ENCODE measurements around the gene EFCAB8. TPM values are rescaled to one million over a fixed set of nuclear protein-coding genes. Genes with fewer than 3 reads are reported as not detected.

EFCAB8 gene
- total RNA-seq, 1 donor from 2014 or later: 0.41 TPM

DNA sequence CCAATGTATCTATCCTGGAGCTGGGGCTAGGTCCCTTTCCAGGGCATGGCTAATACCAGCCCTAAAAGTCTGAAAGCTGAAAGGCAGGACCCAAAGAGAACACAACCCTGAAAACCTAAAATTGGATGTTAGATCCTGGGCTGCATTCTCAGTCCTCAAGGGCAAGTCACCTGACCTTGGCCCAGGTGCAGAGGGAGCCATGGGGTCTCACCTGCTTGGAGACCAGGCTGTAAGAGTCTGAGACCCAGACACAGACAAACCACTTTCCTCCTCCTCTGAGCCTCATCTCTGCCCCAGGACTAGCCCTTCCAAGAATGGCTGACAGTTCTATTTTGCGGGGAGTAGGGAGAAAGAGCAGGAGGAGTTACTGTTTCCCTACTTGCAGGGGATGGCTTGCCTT is 60.0 kb downstream of the EFCAB8 start:
- Mint-ChIP-seq H3K4me3 (ENCODE audit: unreplicated experiment) (no peak overlapping the region), H3K9me3 (ENCODE audit: unreplicated experiment) (peaks cover 31% of the 10 kb centered on the region), H3K27me3 (ENCODE audit: low read depth, unreplicated experiment) (peaks cover 26% of the 10 kb centered on the region), H3K4me1 (ENCODE audit: low read depth, unreplicated experiment) (no peaks in the 10 kb centered on the region), H3K27ac (ENCODE audit: unreplicated experiment) (no peak overlapping the region), H3K36me3 (ENCODE audit: low read depth, unreplicated experiment) (peaks cover 6% of the 10 kb centered on the region)
- no peak overlapping the region for H3K9ac ChIP-seq (ENCODE audit: low read length)
- FAIRE-seq (no peak), DNase-seq (ENCODE audit: low read depth) (no peak)
- peaks cover 2% of the 10 kb centered on the region for H3K9me3 ChIP-seq (ENCODE audit: insufficient read depth, low read depth, low read length)
- no peak overlapping the region for H3K4me3 ChIP-seq (ENCODE audit: insufficient read depth, low read depth, low read length)
- H3K27ac ChIP-seq (ENCODE audit: low read depth, low read length): no peak overlapping the region
- H3K36me3 ChIP-seq (ENCODE audit: insufficient read depth, low read length): no peaks in the 10 kb centered on the region
- no peaks in the 10 kb centered on the region for H3K4me1 ChIP-seq (ENCODE audit: insufficient read depth, low read length)
- TF ChIP-seq, protein P1, sequence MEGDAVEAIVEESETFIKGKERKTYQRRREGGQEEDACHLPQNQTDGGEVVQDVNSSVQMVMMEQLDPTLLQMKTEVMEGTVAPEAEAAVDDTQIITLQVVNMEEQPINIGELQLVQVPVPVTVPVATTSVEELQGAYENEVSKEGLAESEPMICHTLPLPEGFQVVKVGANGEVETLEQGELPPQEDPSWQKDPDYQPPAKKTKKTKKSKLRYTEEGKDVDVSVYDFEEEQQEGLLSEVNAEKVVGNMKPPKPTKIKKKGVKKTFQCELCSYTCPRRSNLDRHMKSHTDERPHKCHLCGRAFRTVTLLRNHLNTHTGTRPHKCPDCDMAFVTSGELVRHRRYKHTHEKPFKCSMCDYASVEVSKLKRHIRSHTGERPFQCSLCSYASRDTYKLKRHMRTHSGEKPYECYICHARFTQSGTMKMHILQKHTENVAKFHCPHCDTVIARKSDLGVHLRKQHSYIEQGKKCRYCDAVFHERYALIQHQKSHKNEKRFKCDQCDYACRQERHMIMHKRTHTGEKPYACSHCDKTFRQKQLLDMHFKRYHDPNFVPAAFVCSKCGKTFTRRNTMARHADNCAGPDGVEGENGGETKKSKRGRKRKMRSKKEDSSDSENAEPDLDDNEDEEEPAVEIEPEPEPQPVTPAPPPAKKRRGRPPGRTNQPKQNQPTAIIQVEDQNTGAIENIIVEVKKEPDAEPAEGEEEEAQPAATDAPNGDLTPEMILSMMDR (IDR thresholded peaks at IDR 0.05; ENCODE audit: insufficient read depth, low read depth, low read length): no peak
- TF ChIP-seq EZH2 (IDR thresholded peaks at IDR 0.05; ENCODE audit: insufficient read depth, low read length): no peak
- no peaks in the 10 kb centered on the region for H4K20me1 ChIP-seq (ENCODE audit: insufficient read depth, low read length)
- H3K79me2 ChIP-seq (ENCODE audit: insufficient read depth, low read length): no peaks in the 10 kb centered on the region
- no peak overlapping the region for H2AFZ ChIP-seq (ENCODE audit: low read depth, low read length)
- no peaks in the 10 kb centered on the region for H3K27me3 ChIP-seq (ENCODE audit: insufficient read depth, low read length)
- no peak overlapping the region for H3K4me2 ChIP-seq (ENCODE audit: low read length)

DNA sequence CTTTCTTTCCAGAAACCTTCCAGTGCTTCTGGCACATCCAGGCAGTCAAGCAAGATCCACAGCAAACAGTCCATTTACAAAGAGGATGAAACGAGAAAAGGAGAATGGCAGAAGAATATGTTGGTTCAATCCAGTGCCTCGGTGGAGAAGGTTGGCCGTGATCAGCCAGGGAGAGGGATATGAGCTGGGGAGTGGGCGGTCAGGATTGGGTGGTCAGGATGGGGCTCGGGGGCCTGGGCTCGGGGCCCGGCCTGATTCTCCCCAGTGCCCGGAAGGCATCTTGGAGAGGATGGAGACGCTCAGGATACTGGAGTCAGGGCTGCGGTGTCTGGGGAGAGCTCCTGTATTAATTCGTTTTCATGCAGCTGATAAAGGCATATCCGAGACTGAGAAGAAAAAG is 61.3 kb downstream of the EFCAB8 start:
- Mint-ChIP-seq H3K9me3 (ENCODE audit: unreplicated experiment) (peaks cover 24% of the 10 kb centered on the region), H3K36me3 (ENCODE audit: low read depth, unreplicated experiment) (peaks cover 6% of the 10 kb centered on the region), H3K4me1 (ENCODE audit: low read depth, unreplicated experiment) (no peaks in the 10 kb centered on the region), H3K4me3 (ENCODE audit: unreplicated experiment) (no peak overlapping the region), H3K27ac (ENCODE audit: unreplicated experiment) (peak overlapping the region; percentile 15), H3K27me3 (ENCODE audit: low read depth, unreplicated experiment) (peaks cover 27% of the 10 kb centered on the region)
- Histone ChIP-seq H3K27ac (ENCODE audit: low read depth, low read length) (no peak overlapping the region), H3K36me3 (ENCODE audit: insufficient read depth, low read length) (no peaks in the 10 kb centered on the region), H3K27me3 (ENCODE audit: insufficient read depth, low read length) (no peaks in the 10 kb centered on the region), H3K4me2 (ENCODE audit: low read length) (no peak overlapping the region), H3K9me3 (ENCODE audit: insufficient read depth, low read depth, low read length) (no peaks in the 10 kb centered on the region), H4K20me1 (ENCODE audit: insufficient read depth, low read length) (no peaks in the 10 kb centered on the region), H3K4me3 (ENCODE audit: insufficient read depth, low read depth, low read length) (no peak overlapping the region), H2AFZ (ENCODE audit: low read depth, low read length) (no peak overlapping the region), H3K4me1 (ENCODE audit: insufficient read depth, low read length) (no peaks in the 10 kb centered on the region), H3K9ac (ENCODE audit: low read length) (no peak overlapping the region), H3K79me2 (ENCODE audit: insufficient read depth, low read length) (no peaks in the 10 kb centered on the region)
- no peak for DNase-seq (ENCODE audit: low read depth)
- TF ChIP-seq EZH2 (IDR thresholded peaks at IDR 0.05; ENCODE audit: insufficient read depth, low read length): no peak
- TF ChIP-seq, protein P1 (IDR thresholded peaks at IDR 0.05; ENCODE audit: insufficient read depth, low read depth, low read length): no peak
- FAIRE-seq: no peak

DNA sequence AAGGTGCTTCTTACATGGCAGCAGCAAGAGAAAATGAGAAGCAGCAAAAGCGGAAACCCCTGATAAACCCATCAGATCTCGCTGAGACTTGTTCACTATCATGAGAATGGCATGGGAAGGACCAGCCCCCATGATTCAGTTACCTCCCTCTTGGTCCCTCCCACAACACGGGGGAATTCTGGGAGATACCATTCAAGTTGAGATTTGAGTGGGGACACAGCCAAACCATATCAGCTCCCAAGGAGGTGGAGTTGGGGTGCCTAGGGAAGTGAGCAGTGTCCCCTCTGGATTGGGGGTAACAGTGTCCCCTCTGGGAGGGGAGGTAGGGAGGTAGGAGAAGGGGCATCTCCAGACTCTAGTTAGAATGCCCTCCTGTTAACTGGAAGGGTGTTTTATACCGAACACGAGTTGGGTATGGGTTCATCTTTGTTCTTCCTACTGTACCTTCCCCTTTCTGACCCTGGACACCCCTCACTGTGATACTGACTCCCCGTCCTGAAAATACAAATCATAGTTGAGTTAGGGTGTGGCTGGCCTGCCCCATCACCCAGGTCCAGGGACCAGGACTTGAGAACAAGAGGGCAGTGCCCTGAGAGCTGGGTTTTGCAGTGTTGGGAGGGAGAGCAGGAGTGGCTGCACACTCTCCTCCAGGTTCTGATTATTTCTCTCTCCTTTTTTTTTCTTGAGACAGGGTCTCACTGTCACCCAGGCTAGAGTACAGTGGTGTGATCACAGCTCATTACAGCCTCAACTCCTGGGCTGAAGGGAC is 62.0 kb downstream of the EFCAB8 start:
- Histone ChIP-seq H3K9me3 (ENCODE audit: insufficient read depth, low read depth, low read length) (no peaks in the 10 kb centered on the region), H3K27ac (ENCODE audit: low read depth, low read length) (no peak overlapping the region), H3K79me2 (ENCODE audit: insufficient read depth, low read length) (no peaks in the 10 kb centered on the region), H3K36me3 (ENCODE audit: insufficient read depth, low read length) (no peaks in the 10 kb centered on the region), H4K20me1 (ENCODE audit: insufficient read depth, low read length) (no peaks in the 10 kb centered on the region), H3K4me3 (ENCODE audit: insufficient read depth, low read depth, low read length) (no peak overlapping the region), H3K4me1 (ENCODE audit: insufficient read depth, low read length) (no peaks in the 10 kb centered on the region), H3K4me2 (ENCODE audit: low read length) (no peak overlapping the region), H3K27me3 (ENCODE audit: insufficient read depth, low read length) (no peaks in the 10 kb centered on the region), H3K9ac (ENCODE audit: low read length) (no peak overlapping the region), H2AFZ (ENCODE audit: low read depth, low read length) (no peak overlapping the region)
- DNase-seq (ENCODE audit: low read depth) (no peak), FAIRE-seq (no peak)
- H3K9me3 Mint-ChIP-seq (ENCODE audit: unreplicated experiment): peaks cover 19% of the 10 kb centered on the region
- TF ChIP-seq, protein P1 (IDR thresholded peaks at IDR 0.05; ENCODE audit: insufficient read depth, low read depth, low read length): no peak
- no peak for TF ChIP-seq EZH2 (IDR thresholded peaks at IDR 0.05; ENCODE audit: insufficient read depth, low read length)
- H3K36me3 Mint-ChIP-seq (ENCODE audit: low read depth, unreplicated experiment): peaks cover 6% of the 10 kb centered on the region
- H3K27ac Mint-ChIP-seq (ENCODE audit: unreplicated experiment): no peak overlapping the region
- no peak overlapping the region for H3K4me3 Mint-ChIP-seq (ENCODE audit: unreplicated experiment)
- peaks cover 26% of the 10 kb centered on the region for H3K27me3 Mint-ChIP-seq (ENCODE audit: low read depth, unreplicated experiment)
- H3K4me1 Mint-ChIP-seq (ENCODE audit: low read depth, unreplicated experiment): no peaks in the 10 kb centered on the region

Data from astrocyte (in vitro differentiated cells and primary cell).